A549 (cell line): ENCODE data around the gene PRRG1. TPM values are rescaled to one million over a fixed set of nuclear protein-coding genes. Genes with fewer than 3 reads are reported as not detected.

Experiments
- ATAC-seq, 2 experiments: fragments of 200-7000 bp in 1 of 2; fragments of >200 bp in 1 of 2; cut with Nextera tagmentation in 1 of 2; cut with Tn5 transposase in 1 of 2; 3 replicates each; pipeline versions ENCODE4 v1.8.0 to v1.9.1; 2018 to 2020; ENCODE audit warnings: mild to moderate bottlenecking in 1 of 2, moderate library complexity in 1 of 2
- CTCF ChIA-PET: fragments of 300-600 bp; sonication (Branson Sonifier 250); formaldehyde crosslinking; extraction: SDS; loops from one replicate; lab custom pipeline; 2021; ENCODE audit warnings: antibody characterized with exemption, inconsistent platforms; lab: Yijun Ruan, JAX
- POLR2A ChIA-PET: fragments of 350-600 bp; formaldehyde crosslinking; extraction: SDS; loops from one replicate; lab custom pipeline; 2021; ENCODE audit warnings: antibody characterized with exemption, inconsistent platforms; lab: Yijun Ruan, JAX
- DNase-seq, 2 experiments: peaks; one replicate each; pipeline versions ENCODE4 v3.0.0 to v3.0.0-alpha.2; 2011 to 2016; ENCODE audit warnings: low read depth in 1 of 2, low spot score in 1 of 2
- FAIRE-seq: peaks from 2 replicates; lab custom pipeline; 2011; peaks lifted over from hg19 to GRCh38; lab: Jason Lieb, UNC
- H3K27ac ChIP-seq, 2 experiments: fragments of >200 bp; sonication (Bioruptor Twin); formaldehyde crosslinking; 3 replicates each; pipeline ENCODE4 v1.5.1; 2016 to 2017
- H3K4me1 ChIP-seq: fragments of >200 bp; sonication (Bioruptor Twin); formaldehyde crosslinking; 3 replicates; pipeline ENCODE4 v1.6.1; 2016
- H3K4me2 ChIP-seq: fragments of >200 bp; sonication (Bioruptor Twin); formaldehyde crosslinking; 3 replicates; pipeline ENCODE4 v1.6.1; 2016
- H3K4me3 ChIP-seq: fragments of >200 bp; sonication (Bioruptor Twin); formaldehyde crosslinking; 3 replicates; pipeline ENCODE4 v1.5.1; 2016
- H3K9me3 ChIP-seq: fragments of >200 bp; sonication (Bioruptor Twin); formaldehyde crosslinking; 3 replicates; pipeline ENCODE4 v1.6.1; 2016
- CBX2 ChIP-seq: fragments of 200-600 bp; sonication (generic); IDR thresholded peaks from 2 replicates; pipeline ENCODE4 v1.6.1; 2016; ENCODE audit warnings: low read depth, mild to moderate bottlenecking, borderline replicate concordance
- CTCF ChIP-seq: fragments of >200 bp; sonication (Bioruptor Twin); formaldehyde crosslinking; IDR thresholded peaks from 3 replicates; pipeline ENCODE4 v1.5.1; 2016
- EHMT2 ChIP-seq: fragments of 200-600 bp; sonication (generic); IDR thresholded peaks from 2 replicates; pipeline ENCODE4 v1.6.1; 2016; ENCODE audit warnings: antibody characterized with exemption, low read depth, mild to moderate bottlenecking, moderate library complexity
- FOSL2 ChIP-seq, 2 experiments: fragments of 450-650 bp in 1 of 2; fragments of >200 bp in 1 of 2; sonication (Bioruptor Twin) in 1 of 2; formaldehyde crosslinking; IDR thresholded peaks; 2 replicates each; pipeline versions ENCODE4 v1.5.0 to v1.6.1; 2016 to 2020; ENCODE audit warnings: mild to moderate bottlenecking in 1 of 2, moderate library complexity in 1 of 2
- FOXS1 ChIP-seq: fragments of 250-450 bp; sonication (Bioruptor Pico); IDR thresholded peaks from 2 replicates; pipeline ENCODE4 v1.5.0; 2020; ENCODE audit warnings: mild to moderate bottlenecking, moderate library complexity
- GATA3 ChIP-seq: IDR thresholded peaks from 2 replicates; pipeline ENCODE4 v1.6.1; 2012; ENCODE audit warnings: borderline replicate concordance
- HOXA7 ChIP-seq: fragments of 250-450 bp; sonication (Bioruptor Pico); IDR thresholded peaks from 2 replicates; pipeline ENCODE4 v1.5.0; 2020; ENCODE audit warnings: mild to moderate bottlenecking, moderate library complexity
- HOXB13 ChIP-seq: fragments of 250-450 bp; sonication (Bioruptor Pico); IDR thresholded peaks from 2 replicates; pipeline ENCODE4 v1.5.0; 2020; ENCODE audit warnings: low read depth, mild to moderate bottlenecking, moderate library complexity
- HOXB5 ChIP-seq: fragments of 250-450 bp; sonication (Bioruptor Pico); IDR thresholded peaks from 2 replicates; pipeline ENCODE4 v1.5.0; 2020; ENCODE audit warnings: mild to moderate bottlenecking, moderate library complexity
- JUNB ChIP-seq: fragments of >200 bp; sonication (Bioruptor Twin); formaldehyde crosslinking; IDR thresholded peaks from 2 replicates; pipeline ENCODE4 v1.6.1; 2016
- MAFK ChIP-seq: fragments of 450-650 bp; IDR thresholded peaks from 2 replicates; pipeline ENCODE4 v1.6.1; 2014; ENCODE audit not compliant: partially characterized antibody
- NFE2L2 ChIP-seq: fragments of 150-350 bp; conservative IDR thresholded peaks from 2 replicates; pipeline ENCODE4 v1.6.1; 2014; ENCODE audit warnings: low read length
- NPAS2 ChIP-seq: fragments of 250-450 bp; sonication (Bioruptor Pico); IDR thresholded peaks from 2 replicates; pipeline ENCODE4 v1.8.0; 2022; ENCODE audit warnings: mild to moderate bottlenecking, moderate library complexity, borderline replicate concordance
- RAD21 ChIP-seq, 2 experiments: fragments of >200 bp in 1 of 2; sonication (Bioruptor Twin) in 1 of 2; formaldehyde crosslinking in 1 of 2; IDR thresholded peaks in 1 of 2; conservative IDR thresholded peaks in 1 of 2; 2 replicates in 1 of 2; 3 replicates in 1 of 2; pipeline ENCODE4 v1.6.1; 2012 to 2018; ENCODE audit warnings: inconsistent platforms in 1 of 2
- REST ChIP-seq: fragments of 200-600 bp; sonication (generic); IDR thresholded peaks from 2 replicates; pipeline ENCODE4 v1.6.1; 2016; ENCODE audit warnings: antibody characterized with exemption, mild to moderate bottlenecking, moderate library complexity
- RFX5 ChIP-seq: fragments of 450-650 bp; IDR thresholded peaks from 2 replicates; pipeline ENCODE4 v1.7.1; 2014; ENCODE audit warnings: antibody characterized with exemption, mild to moderate bottlenecking, moderate library complexity
- RNF2 ChIP-seq: fragments of 200-600 bp; sonication (generic); IDR thresholded peaks from 2 replicates; pipeline ENCODE4 v1.6.1; 2016; ENCODE audit warnings: low read depth, mild to moderate bottlenecking, antibody characterized with exemption, moderate library complexity, borderline replicate concordance
- ZFP36 ChIP-seq: fragments of 450-650 bp; IDR thresholded peaks from 2 replicates; pipeline ENCODE4 v1.6.1; 2014; ENCODE audit warnings: borderline replicate concordance; ENCODE audit not compliant: partially characterized antibody
- WGBS: methylation state at CpG from one replicate; pipeline ENCODE4 v1.1.6; 2017; ENCODE audit errors: missing lambda C conversion rate; 5-methylcytosine and 5-hydroxymethylcytosine counted together
- polyA plus RNA-seq, 4 experiments: library from polyadenylated mRNA; depleted of rRNA in 3 of 4; stranded (reverse); fragments of >200 nt; fragmentation: RNase III in 1 of 4; extraction: RNeasy Plus Mini Kit Qiagen cat#74134 plus additional on column Dnase treatment in 1 of 4; gene quantifications; 2 replicates in 3 of 4; 3 replicates in 1 of 4; pipeline ENCODE4 v1.2.3, GENCODE V29; 2011 to 2017
- TF ChIP-seq, protein P1 (sequence below): fragments of >200 bp; sonication (Bioruptor Twin); formaldehyde crosslinking; IDR thresholded peaks from 3 replicates; pipeline ENCODE4 v1.6.1; 2016
- TF ChIP-seq, protein P2 (sequence below): fragments of >200 bp; sonication (Bioruptor Twin); formaldehyde crosslinking; IDR thresholded peaks from 2 replicates; pipeline ENCODE4 v1.6.1; 2016
- TF ChIP-seq, protein P3 (sequence below): fragments of 150-350 bp; IDR thresholded peaks from 2 replicates; pipeline ENCODE4 v1.6.1; 2014; ENCODE audit warnings: low read depth, mild to moderate bottlenecking, low read length

The PRRG1 gene
- polyA plus RNA-seq, 2 of the 4 experiments (the other 2 are of a cell fraction): 5.0 to 15.9 TPM

DNA sequence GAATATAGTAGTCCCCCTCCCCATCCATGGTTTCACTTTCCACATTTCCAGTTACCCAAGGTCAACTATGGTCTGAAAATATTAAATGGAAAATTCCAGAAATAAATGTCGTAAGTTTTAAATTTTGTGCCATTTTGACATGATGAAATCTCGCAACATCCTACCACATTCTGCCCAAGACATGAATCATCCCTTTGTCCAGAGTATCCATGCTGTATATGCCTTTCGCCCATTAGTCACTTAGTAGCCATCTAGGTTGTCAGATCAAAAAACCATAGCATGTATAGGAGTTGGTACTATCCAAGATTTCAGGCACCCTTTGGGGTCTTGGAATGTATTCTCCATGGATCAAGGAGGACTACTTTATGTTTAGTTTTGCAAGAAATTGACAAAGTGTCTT, 8.3 kb downstream of the PRRG1 start (continued):
- TF ChIP-seq HOXB5 (CRISPR knock-in tag) (no peak), JUNB (no peak)

GRCh38 chrX:37361596-37361995, 12.4 kb downstream of the PRRG1 start:
- TF ChIP-seq, protein P1, sequence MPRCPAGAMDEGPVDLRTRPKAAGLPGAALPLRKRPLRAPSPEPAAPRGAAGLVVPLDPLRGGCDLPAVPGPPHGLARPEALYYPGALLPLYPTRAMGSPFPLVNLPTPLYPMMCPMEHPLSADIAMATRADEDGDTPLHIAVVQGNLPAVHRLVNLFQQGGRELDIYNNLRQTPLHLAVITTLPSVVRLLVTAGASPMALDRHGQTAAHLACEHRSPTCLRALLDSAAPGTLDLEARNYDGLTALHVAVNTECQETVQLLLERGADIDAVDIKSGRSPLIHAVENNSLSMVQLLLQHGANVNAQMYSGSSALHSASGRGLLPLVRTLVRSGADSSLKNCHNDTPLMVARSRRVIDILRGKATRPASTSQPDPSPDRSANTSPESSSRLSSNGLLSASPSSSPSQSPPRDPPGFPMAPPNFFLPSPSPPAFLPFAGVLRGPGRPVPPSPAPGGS: no peak
- TF ChIP-seq FOXS1 (CRISPR knock-in tag): no peak
- TF ChIP-seq EHMT2: no peak
- peak; percentile 34 for TF ChIP-seq MAFK
- TF ChIP-seq RNF2: no peak
- TF ChIP-seq REST: no peak
- no peak for TF ChIP-seq CTCF
- no peak for TF ChIP-seq ZFP36
- H3K4me2 ChIP-seq: no peak overlapping the region
- DNase-seq (no peak), FAIRE-seq (peak; percentile 32), ATAC-seq (no peak)
- POLR2A ChIA-PET: no interaction called here
- H3K27ac ChIP-seq: no peak overlapping the region
- 89% methylated on average over 2 of the region's 2 CpGs for WGBS
- no peak overlapping the region for H3K4me3 ChIP-seq
- no peaks in the 10 kb centered on the region for H3K9me3 ChIP-seq
- CTCF ChIA-PET: no interaction called here
- H3K4me1 ChIP-seq: no peaks in the 10 kb centered on the region

- ChIA-PET POLR2A (no interaction called here), CTCF (no interaction called here)
- no peak overlapping the region for H3K4me3 ChIP-seq
- no peaks in the 10 kb centered on the region for H3K9me3 ChIP-seq
- WGBS: 59% methylated on average over 3 of the region's 3 CpGs
- H3K4me2 ChIP-seq: no peak overlapping the region
- H3K4me1 ChIP-seq: no peaks in the 10 kb centered on the region
- no peak overlapping the region for H3K27ac ChIP-seq
- FAIRE-seq (no peak), ATAC-seq (no peak), DNase-seq (no peak)
- TF ChIP-seq EHMT2 (no peak), RAD21 (conservative IDR thresholded peaks at IDR 0.05 in 1 of 2, IDR thresholded peaks at IDR 0.05 in 1 of 2) (no peak), FOSL2 (IDR thresholded peaks at IDR 0.05) (no peak), FOSL2 (CRISPR knock-in tag; IDR thresholded peaks at IDR 0.05) (no peak), REST (no peak), CBX2 (no peak), HOXA7 (CRISPR knock-in tag) (no peak), NFE2L2 (no peak), GATA3 (no peak), RFX5 (no peak), HOXB13 (CRISPR knock-in tag) (no peak), NPAS2 (CRISPR knock-in tag) (no peak)
- TF ChIP-seq, protein P2, sequence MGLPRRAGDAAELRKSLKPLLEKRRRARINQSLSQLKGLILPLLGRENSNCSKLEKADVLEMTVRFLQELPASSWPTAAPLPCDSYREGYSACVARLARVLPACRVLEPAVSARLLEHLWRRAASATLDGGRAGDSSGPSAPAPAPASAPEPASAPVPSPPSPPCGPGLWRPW: no peak
- TF ChIP-seq, protein P1: no peak
- TF ChIP-seq, protein P3, sequence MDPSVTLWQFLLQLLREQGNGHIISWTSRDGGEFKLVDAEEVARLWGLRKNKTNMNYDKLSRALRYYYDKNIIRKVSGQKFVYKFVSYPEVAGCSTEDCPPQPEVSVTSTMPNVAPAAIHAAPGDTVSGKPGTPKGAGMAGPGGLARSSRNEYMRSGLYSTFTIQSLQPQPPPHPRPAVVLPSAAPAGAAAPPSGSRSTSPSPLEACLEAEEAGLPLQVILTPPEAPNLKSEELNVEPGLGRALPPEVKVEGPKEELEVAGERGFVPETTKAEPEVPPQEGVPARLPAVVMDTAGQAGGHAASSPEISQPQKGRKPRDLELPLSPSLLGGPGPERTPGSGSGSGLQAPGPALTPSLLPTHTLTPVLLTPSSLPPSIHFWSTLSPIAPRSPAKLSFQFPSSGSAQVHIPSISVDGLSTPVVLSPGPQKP: no peak
These were observed 15.5 kb downstream of the PRRG1 start for GRCh38 chrX:37364666-37365065.
